ENCODE results near the gene BOD1L1.

GRCh38 chr4:13611283-13611842 lies 16.2 kb downstream of the BOD1L1 start:
- TF ChIP-seq EZH2 (IDR thresholded peaks at IDR 0.05; ENCODE audit: borderline replicate concordance): no peak
- TF ChIP-seq CTCF (IDR thresholded peaks at IDR 0.05; ENCODE audit: poor library complexity): no peak
- TF ChIP-seq EZH2phosphoT487 (IDR thresholded peaks at IDR 0.05; ENCODE audit: low read depth, severe bottlenecking, unreplicated experiment): no peak
